ENCODE measurements around the gene RIMBP2. TPM values are rescaled to one million over a fixed set of nuclear protein-coding genes. Genes with fewer than 3 reads are reported as not detected.

Gene RIMBP2
- total RNA-seq, 2 experiments from 2014 or later = not detected

DNA sequence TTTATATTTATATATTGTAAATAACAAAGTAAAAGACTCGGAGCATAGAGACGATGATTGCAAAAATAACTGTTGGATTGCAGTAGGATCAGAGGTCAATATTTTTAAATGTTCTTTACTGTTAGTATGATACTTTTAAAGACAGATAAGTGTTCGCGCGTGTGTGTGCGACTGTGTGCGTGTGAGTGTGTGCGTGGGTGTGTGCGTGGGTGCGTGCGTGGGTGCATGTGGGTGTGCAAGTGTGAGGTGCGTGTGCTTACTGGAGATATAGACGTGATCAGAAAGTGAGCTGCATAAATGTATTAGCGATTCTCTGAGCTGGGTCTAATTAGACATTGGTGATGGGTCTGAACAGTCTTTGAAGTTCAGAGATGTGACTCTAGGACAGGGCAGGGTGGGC lies 142.9 kb downstream of the RIMBP2 start:
- CTCF ChIA-PET = no interaction called here
- Histone ChIP-seq H3K27me3 (ENCODE audit: control insufficient read depth in 1 of 2, insufficient read depth in 2 of 2, low read length in 2 of 2) (no peaks in the 10 kb centered on the region), H3K4me1 (ENCODE audit: insufficient read depth, low read length) (no peaks in the 10 kb centered on the region), H3K36me3 (ENCODE audit: insufficient read depth, low read length) (no peaks in the 10 kb centered on the region), H3K27ac (ENCODE audit: low read depth in 1 of 2, low read length in 2 of 2) (no peak overlapping the region), H3K9me3 (ENCODE audit: control insufficient read depth in 1 of 2, insufficient read depth in 1 of 2, low read length in 2 of 2) (peaks cover 0 to 22% of the 10 kb centered on the region in 2 experiments), H3K4me3 (ENCODE audit: low read length) (no peak overlapping the region)
- no peaks in the 10 kb centered on the region for H3K27me3 Mint-ChIP-seq
- no peaks in the 10 kb centered on the region for H3K4me1 Mint-ChIP-seq (ENCODE audit: low read depth)
- no peak overlapping the region for H3K4me3 Mint-ChIP-seq
- POLR2A ChIA-PET = no interaction called here
- intact Hi-C loops (cut with DNase I, micrococcal nuclease) = no loop called here
- H3K9me3 Mint-ChIP-seq = peaks cover 2% of the 10 kb centered on the region
- H3K27ac Mint-ChIP-seq = no peak overlapping the region
- no peaks in the 10 kb centered on the region for H3K36me3 Mint-ChIP-seq (ENCODE audit: low read depth)
- TF ChIP-seq, protein P1, sequence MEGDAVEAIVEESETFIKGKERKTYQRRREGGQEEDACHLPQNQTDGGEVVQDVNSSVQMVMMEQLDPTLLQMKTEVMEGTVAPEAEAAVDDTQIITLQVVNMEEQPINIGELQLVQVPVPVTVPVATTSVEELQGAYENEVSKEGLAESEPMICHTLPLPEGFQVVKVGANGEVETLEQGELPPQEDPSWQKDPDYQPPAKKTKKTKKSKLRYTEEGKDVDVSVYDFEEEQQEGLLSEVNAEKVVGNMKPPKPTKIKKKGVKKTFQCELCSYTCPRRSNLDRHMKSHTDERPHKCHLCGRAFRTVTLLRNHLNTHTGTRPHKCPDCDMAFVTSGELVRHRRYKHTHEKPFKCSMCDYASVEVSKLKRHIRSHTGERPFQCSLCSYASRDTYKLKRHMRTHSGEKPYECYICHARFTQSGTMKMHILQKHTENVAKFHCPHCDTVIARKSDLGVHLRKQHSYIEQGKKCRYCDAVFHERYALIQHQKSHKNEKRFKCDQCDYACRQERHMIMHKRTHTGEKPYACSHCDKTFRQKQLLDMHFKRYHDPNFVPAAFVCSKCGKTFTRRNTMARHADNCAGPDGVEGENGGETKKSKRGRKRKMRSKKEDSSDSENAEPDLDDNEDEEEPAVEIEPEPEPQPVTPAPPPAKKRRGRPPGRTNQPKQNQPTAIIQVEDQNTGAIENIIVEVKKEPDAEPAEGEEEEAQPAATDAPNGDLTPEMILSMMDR (IDR thresholded peaks at IDR 0.05) = no peak
- ATAC-seq (ENCODE audit: poor library complexity) (no peak), DNase-seq (no peak)

DNA sequence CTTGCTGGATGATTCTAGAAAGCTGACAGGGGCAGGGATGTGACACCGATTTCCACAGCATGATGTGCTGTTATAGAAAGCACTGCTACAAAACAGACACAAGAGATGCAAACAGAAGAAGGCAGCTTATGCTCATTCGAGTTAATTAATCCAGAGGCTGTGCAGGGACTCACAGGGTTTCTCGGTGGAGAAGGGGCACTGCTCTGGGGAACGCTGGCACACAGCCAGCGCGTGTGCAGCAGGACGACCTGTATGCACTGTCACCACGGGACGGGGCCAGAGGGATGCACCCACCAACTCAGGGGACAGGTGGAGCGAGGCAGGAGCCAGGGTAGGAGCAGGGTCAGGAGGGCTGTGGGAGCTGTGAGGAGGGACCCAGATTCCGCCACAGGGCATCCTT lies 143.5 kb downstream of the RIMBP2 start:
- no peak overlapping the region for H3K4me3 ChIP-seq (ENCODE audit: low read length)
- no peaks in the 10 kb centered on the region for H3K36me3 ChIP-seq (ENCODE audit: insufficient read depth, low read length)
- peaks cover 2% of the 10 kb centered on the region for H3K9me3 Mint-ChIP-seq
- peaks cover 0 to 23% of the 10 kb centered on the region in 2 experiments for H3K9me3 ChIP-seq (ENCODE audit: control insufficient read depth in 1 of 2, insufficient read depth in 1 of 2, low read length in 2 of 2)
- H3K27me3 ChIP-seq (ENCODE audit: control insufficient read depth in 1 of 2, insufficient read depth in 2 of 2, low read length in 2 of 2) = no peaks in the 10 kb centered on the region
- no peak overlapping the region for H3K27ac Mint-ChIP-seq
- ChIA-PET CTCF (no interaction called here), POLR2A (no interaction called here)
- TF ChIP-seq, protein P1 (IDR thresholded peaks at IDR 0.05) = no peak
- H3K36me3 Mint-ChIP-seq (ENCODE audit: low read depth) = no peaks in the 10 kb centered on the region
- H3K4me1 ChIP-seq (ENCODE audit: insufficient read depth, low read length) = no peaks in the 10 kb centered on the region
- no peaks in the 10 kb centered on the region for H3K27me3 Mint-ChIP-seq
- H3K4me3 Mint-ChIP-seq = no peak overlapping the region
- DNase-seq = no peak
- no peak overlapping the region for H3K27ac ChIP-seq (ENCODE audit: low read depth in 1 of 2, low read length in 2 of 2)
- intact Hi-C loops (cut with DNase I, micrococcal nuclease) = no loop called here
- ATAC-seq (ENCODE audit: poor library complexity) = no peak
- no peaks in the 10 kb centered on the region for H3K4me1 Mint-ChIP-seq (ENCODE audit: low read depth)

DNA sequence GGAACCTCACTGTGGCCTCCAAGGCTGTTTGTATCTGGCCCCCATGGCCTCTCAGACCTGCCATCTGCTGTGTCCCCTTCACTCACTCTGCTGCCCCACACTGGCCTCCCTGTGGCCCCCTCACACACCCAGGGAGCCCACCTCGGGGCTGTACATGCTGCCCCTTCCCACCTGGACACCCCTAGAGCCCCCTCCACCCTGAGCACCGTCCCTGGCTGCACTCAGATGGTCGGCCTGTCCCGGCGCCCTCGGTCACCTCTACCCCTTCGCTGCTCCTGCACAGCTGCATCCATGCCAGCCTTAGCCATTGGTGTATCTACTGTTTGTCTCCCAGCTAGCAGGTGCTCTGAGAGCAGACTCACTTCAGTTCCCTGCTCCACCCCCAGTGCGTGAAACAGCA lies 144.4 kb downstream of the RIMBP2 start:
- intact Hi-C loops (cut with DNase I, micrococcal nuclease) = no loop called here
- no peak overlapping the region for H3K4me3 Mint-ChIP-seq
- H3K27me3 Mint-ChIP-seq = no peaks in the 10 kb centered on the region
- ATAC-seq (ENCODE audit: poor library complexity) = no peak
- Histone ChIP-seq H3K4me3 (ENCODE audit: low read length) (no peak overlapping the region), H3K27ac (ENCODE audit: low read depth in 1 of 2, low read length in 2 of 2) (no peak overlapping the region), H3K27me3 (ENCODE audit: control insufficient read depth in 1 of 2, insufficient read depth in 2 of 2, low read length in 2 of 2) (no peaks in the 10 kb centered on the region), H3K9me3 (ENCODE audit: control insufficient read depth in 1 of 2, insufficient read depth in 1 of 2, low read length in 2 of 2) (peaks cover 0 to 28% of the 10 kb centered on the region in 2 experiments), H3K36me3 (ENCODE audit: insufficient read depth, low read length) (no peaks in the 10 kb centered on the region), H3K4me1 (ENCODE audit: insufficient read depth, low read length) (no peaks in the 10 kb centered on the region)
- H3K4me1 Mint-ChIP-seq (ENCODE audit: low read depth) = no peaks in the 10 kb centered on the region
- no peaks in the 10 kb centered on the region for H3K36me3 Mint-ChIP-seq (ENCODE audit: low read depth)
- ChIA-PET POLR2A (no interaction called here), CTCF (no interaction called here)
- no peak for DNase-seq
- no peak overlapping the region for H3K27ac Mint-ChIP-seq
- H3K9me3 Mint-ChIP-seq = peaks cover 2% of the 10 kb centered on the region
- TF ChIP-seq, protein P1 (IDR thresholded peaks at IDR 0.05) = no peak
